OCI-LY1 (cell line): ENCODE measurements around the gene UPF1.

Source experiments
- CTCF ChIP-seq: fragments of 200-600 bp; sonication (generic), shearing (Covaris generic); IDR thresholded peaks from 2 replicates; pipeline ENCODE4 v1.5.1; 2017; ENCODE audit warnings: mild to moderate bottlenecking, antibody characterized with exemption, low read length, moderate library complexity, mixed read lengths
- EZH2 ChIP-seq: fragments of 200-600 bp; sonication (generic), shearing (Covaris generic); IDR thresholded peaks from 2 replicates; pipeline ENCODE4 v1.8.0; 2017; ENCODE audit warnings: borderline replicate concordance, mixed run types, mild to moderate bottlenecking, antibody characterized with exemption, low read length, moderate library complexity, mixed read lengths

GRCh38 chr19:18899624-18900560, 68.1 kb downstream of the UPF1 start:
- no peak for TF ChIP-seq CTCF
- TF ChIP-seq EZH2, result no peak
